Lower leg skin (tissue), 3 donors: ENCODE data around the gene PSG5.
"Not testable (repeated sequence)": the region's sequence is repeated elsewhere in the genome, so short reads cannot be mapped to it uniquely, and the experiment has no call there.

Source experiments
- CTCF ChIP-seq, 3 donors: fragments of 450-650 bp; IDR thresholded peaks; one replicate each; pipeline ENCODE4 v1.5.1; 2016; ENCODE audit warnings: antibody characterized with exemption in 3 of 3, mild to moderate bottlenecking in 3 of 3, moderate library complexity in 2 of 3
- POLR2A ChIP-seq, 2 donors: fragments of 450-650 bp; IDR thresholded peaks; one replicate each; pipeline ENCODE4 v1.6.1; 2016 to 2017; ENCODE audit warnings: antibody characterized with exemption in 2 of 2, mild to moderate bottlenecking in 1 of 2, moderate library complexity in 1 of 2

GRCh38 chr19:43201337-43201801, 15.0 kb upstream of the PSG5 start:
- not testable (repeated sequence) for TF ChIP-seq CTCF, POLR2A (IDR thresholded peaks at IDR 0.05)
